RKO (cell line): ENCODE results near the gene SLC36A4.
"Not testable (repeated sequence)": the region's sequence is repeated elsewhere in the genome, so short reads cannot be mapped to it uniquely, and the experiment has no call there.

Experiments used
- DNase-seq: peaks from one replicate; pipeline ENCODE4 v3.0.0-alpha.2; 2016; ENCODE audit warnings: low spot score

SLC36A4 gene

DNA sequence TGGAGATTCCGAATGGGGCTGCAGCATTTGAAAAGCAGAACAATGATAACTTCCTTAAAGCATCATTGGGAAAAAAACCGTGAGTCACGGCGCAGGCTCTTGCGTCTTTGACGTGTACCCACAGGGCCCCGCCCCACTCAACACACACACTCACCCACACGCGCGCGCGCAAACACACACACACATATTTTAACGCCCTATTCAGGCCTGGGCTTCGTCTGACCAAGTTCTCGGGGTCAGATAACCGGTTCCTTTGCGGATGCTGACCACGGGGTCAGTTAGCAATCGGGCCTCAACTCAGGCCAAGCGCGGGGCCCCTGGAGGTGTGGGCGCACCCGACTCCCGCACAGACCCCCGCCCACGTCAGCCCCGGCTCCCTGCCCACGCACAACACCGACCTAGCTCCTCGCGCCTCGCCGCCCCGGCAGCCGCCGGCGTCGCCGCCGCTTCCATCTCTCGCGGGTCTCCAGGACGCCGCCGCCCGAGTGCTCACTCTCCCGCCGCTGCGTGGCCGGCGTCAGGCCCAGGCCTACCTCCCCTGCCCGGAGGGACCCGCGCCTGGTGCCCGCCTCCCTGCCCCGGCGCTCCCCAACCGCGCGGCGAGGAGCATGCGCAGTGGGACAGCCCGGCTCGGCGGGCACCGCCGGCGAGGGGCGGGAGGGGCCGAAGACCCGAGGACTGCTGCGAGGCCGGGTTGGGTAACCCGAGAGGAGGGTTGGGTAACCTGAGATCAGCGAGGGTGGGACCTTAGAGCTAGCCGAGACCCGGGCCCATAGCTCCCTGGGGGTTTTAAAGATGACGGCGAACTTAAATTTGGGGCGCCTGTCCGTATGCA is at the start of gene SLC36A4:
Gene SLC36A4 (minus strand): TSS at position 612 of the 835 bp plus-strand sequence. CDS start 159 bp downstream, at position 453.
- peak; percentile 97 for DNase-seq

DNA sequence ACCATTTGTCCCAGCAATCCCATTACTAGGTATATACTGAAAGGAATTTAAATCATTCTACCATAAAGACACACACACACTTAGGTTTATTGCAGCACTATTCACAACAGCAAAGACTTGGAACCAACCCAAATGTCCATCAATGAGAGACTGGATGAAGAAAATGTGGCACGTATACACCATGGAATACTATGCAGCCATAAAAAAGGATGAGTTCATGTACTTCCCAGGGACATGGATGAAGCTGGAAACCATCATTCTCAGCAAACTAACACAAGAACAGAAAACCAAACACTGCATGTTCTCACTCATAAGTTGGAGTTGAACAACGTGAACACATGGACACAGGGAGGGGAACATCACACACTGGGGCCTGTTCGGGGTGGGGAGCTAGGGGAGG is 49.0 kb upstream of the SLC36A4 start:
- DNase-seq, result not testable (repeated sequence)

GRCh38 chr11:93244018-93244417 is 46.2 kb upstream of the SLC36A4 start:
- DNase-seq, result no peak

- DNase-seq, result no peak
These were observed 42.2 kb upstream of the SLC36A4 start for GRCh38 chr11:93239966-93240365.

DNA sequence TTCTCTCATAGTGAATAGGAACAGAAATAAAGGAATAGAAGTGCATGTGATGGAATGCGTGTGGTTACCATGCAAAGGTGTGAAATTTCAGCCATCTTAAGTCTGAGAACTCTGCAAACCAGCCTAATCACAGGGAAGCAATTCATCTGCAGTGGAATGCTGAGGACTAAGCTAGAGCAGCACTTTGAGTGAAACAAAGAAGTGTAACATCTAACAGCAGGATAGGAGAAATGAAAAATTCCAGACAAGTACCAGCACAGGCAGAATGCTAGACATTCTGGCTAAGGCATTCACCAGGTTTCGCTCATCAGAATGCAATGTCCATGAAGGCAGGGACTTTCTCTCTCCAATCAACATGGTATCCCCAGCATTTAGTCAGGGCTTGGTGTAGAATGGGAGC is 41.2 kb upstream of the SLC36A4 start:
- no peak for DNase-seq

DNA sequence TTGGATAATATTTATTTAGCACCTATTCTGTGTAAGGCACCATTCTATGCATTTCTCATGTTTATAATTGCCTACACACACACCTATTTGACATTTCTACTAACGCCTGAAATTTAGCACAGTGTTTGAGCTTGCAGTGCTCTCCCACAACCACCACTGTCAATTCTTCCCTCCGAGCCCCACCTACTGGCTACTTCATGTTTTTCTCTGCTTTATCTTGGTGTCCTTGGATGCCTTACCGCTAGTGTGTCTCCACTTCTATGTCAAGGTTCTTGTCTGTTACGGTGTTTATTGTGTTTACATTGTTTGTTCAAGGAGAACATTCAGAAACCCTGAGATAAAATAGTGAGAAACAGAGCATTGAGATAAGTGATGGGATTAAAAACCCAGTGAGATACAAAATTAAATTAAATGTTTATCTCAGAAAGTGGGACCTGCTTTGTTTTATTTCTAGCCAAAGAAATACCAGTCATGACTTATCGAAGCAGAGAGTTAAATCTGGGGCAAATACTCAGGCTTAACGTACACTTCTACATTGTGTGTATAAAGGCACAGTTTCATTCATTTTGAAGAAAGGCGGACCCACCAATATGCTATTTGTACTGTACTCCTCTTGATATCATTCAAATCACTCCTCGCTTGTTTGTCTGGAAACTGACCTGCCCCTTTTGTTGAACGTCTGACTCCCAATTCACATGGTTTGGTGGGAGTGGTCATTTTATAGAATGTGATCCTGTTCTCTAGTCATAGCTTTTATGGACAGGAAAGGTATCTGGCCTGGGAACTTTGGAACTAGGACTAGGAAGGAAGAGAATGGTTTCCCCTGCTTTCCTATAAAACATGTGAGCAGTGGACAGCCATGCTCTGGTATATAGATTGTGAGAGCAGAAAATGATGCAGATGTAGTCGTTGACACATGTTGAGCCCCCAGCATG is 39.2 kb upstream of the SLC36A4 start:
- DNase-seq, result peak; percentile 61

- peak; percentile 84 for DNase-seq
These were observed 36.9 kb upstream of the SLC36A4 start for GRCh38 chr11:93234602-93235207.

GRCh38 chr11:93229876-93230275 is 32.1 kb upstream of the SLC36A4 start:
- DNase-seq, result no peak

GRCh38 chr11:93225662-93226061 is 27.9 kb upstream of the SLC36A4 start:
- peak; percentile 36 for DNase-seq

DNA sequence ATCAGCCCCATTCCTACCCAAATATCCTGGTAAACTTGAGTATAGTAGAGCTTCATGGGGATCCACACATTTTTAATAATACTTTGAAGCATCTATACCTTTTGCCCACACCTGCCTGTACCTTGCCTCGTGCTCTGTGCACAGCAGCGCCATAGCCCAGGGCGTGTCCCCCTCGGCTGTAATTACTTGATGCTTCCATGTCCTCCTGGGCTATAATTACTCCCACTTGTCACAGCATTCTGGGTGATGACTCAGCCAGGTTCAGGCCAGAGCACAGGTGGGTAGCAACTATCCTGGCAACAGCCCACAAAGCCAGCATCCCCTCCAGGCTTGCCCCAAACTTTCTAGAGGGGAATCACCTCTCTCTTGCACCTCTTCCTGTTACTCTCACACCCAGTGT is 23.7 kb upstream of the SLC36A4 start:
- no peak for DNase-seq

DNA sequence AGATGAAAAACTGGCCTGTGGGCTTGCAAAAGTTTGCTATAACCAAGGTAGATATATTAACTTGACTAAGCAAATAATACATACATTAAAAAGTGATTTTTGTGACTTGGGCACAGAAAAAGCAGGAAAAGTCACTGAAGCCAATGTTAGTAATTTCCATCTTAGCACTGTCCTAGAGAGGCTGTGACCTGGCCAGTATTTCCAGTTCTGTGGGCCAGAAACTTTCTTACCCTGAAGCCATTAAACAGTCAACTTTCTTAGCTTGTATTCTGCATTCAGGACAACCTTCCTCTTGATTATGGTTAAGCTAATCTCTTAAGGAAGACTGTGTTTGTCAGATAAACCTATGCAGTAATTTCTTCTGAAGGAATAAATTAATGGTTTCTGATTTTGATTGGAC is 22.3 kb upstream of the SLC36A4 start:
- no peak for DNase-seq

DNA sequence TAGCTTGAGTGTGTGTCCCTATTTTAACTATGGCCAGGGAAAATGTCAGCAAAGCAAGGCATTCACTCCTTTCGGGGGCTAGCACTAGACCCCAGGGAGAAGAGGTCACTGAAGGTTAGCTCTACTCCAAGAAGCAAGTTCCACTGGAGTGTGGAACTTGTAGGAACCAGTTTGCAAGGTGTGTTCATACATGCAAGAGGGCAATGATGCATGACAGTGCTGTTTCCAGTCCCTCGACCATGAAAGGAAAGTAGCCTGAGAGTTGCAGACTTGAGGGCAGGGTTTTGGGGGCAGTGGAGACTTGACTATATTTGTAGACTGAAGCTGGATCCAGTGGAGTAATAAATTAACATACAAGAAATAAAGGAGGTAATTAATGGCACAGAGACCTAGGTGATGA is 21.6 kb upstream of the SLC36A4 start:
- no peak for DNase-seq

DNA sequence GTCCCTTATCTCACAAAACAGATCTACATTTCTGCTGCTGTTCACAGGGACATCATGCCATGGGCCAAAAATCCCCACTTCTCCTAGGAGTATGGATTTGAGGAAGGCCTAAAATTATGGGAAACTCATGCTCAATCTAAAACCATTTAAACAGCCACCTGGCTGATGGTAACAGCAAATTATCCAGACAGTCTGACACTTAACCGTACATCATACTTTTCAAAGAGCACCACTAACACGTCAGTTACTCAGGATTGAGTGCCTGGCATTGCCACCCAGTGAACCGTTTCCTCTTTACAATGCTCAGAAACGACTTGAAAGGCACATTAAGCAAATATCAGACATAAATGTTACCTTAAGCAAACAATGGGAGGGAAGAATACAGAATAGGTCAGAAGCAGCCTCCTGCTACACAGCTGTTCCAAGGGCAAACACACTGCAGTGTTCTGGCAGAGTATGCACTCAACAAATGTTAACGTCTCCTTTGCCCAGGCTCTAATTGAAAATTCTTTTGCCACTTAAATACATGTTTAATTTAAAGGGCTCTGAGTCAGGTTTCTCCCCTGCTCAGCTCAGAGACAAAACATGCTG is 18.8 kb upstream of the SLC36A4 start:
- DNase-seq, result no peak

- DNase-seq, result no peak
These were observed 15.8 kb upstream of the SLC36A4 start for GRCh38 chr11:93213622-93214021.

GRCh38 chr11:93212094-93212493 is 14.3 kb upstream of the SLC36A4 start:
- no peak for DNase-seq

GRCh38 chr11:93209466-93209865 is 11.7 kb upstream of the SLC36A4 start:
- DNase-seq, result no peak

DNA sequence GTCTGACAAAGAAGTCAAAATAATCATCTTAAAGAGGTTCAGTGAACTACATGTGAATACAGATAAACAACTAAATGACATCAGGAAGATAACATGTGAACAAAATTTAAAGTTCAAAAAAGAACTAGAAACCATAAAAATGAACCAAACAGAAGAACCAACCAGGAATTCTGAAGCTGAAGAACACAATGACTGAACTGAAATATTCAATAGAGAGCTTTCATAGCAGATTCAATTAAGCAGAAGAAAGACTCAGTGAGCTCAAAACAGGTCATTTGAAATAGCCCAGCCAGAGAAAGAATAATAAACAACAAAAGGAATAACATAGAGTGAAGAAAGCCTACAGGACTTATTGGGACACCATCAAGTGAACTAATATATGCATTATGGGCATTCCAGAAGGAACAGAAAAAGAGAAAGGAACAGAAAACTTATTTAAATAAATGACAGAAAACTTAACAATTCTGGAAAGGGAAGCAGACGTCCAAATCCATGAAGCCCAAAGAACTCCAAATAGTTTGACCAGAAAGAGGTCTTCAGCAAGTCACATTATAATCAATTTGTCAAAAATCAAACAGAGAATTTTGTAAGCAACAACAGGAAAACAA is 11.0 kb upstream of the SLC36A4 start:
- no peak for DNase-seq

GRCh38 chr11:93199616-93200015 is 1.8 kb upstream of the SLC36A4 start:
- DNase-seq, result no peak

DNA sequence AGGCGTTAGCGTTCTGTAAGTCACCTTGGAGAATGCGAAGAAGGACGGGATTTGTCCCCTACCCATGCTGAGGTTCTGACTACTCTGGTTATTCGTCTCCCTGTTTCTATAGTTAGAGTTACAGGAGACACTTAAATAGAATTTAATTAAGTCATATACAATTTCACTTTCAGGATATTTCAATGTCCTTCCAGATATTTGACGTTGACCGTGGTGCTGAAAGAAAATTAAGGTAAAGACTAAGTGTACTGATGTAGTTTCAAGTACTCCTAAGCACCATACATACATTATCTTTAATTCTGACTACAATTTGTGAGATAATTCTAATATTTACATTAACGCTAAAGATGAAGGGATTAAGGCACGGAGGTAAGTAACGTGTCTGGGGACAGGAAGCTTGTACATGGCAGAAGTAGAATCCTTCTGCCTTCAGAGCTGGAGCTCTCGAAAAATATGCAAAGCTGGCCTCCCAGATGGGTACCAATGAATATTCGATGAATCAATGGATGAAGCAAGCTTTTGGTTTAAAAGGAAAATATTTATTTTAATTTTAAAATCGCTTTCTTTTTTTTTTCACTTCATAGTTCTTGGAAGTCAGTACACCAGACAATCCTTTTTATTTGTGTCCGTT is 539 bp upstream of the SLC36A4 start:
- peak; percentile 58 for DNase-seq

- DNase-seq, result no peak
These were observed 893 bp downstream of the SLC36A4 start for GRCh38 chr11:93196816-93197379.
